Fibroblast of skin of right quadriceps (primary cell): ENCODE results near the gene TFG.

Source experiments
- DNase-seq: peaks from one replicate; pipeline ENCODE4 v3.0.0-alpha.2; 2013

TFG gene

GRCh38 chr3:100708644-100708988, 678 bp upstream of the TFG start:
- no peak for DNase-seq

- DNase-seq: peak; percentile 28
These were observed 557 bp downstream of the TFG start for GRCh38 chr3:100709842-100710260.

- peak; percentile 70 for DNase-seq
These were observed 1.1 kb downstream of the TFG start for GRCh38 chr3:100710261-100710968.

GRCh38 chr3:100715176-100715575, 5.9 kb downstream of the TFG start:
- DNase-seq: no peak

GRCh38 chr3:100717063-100717462, 7.8 kb downstream of the TFG start:
- DNase-seq: no peak

GRCh38 chr3:100717637-100718487, 8.6 kb downstream of the TFG start:
- no peak for DNase-seq

DNA sequence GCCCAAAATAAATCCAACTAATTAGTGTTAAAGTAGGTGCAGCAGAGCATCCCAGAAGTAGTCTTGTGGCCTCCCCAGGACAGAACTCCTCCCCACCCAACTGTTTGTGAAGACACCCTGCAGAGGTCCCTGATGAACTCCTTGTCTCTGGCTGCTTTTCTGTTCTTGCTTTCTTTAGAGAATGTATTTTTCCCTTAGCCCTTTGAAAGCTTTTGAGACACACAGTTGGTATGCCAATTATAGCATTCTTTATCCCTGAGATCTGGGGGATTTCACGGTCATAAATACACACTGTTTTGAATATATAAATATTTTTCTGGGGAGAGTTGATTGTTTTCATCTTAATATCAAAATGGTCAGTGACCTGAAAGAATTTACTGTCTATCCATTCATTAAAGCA, 9.8 kb downstream of the TFG start:
- no peak for DNase-seq

DNA sequence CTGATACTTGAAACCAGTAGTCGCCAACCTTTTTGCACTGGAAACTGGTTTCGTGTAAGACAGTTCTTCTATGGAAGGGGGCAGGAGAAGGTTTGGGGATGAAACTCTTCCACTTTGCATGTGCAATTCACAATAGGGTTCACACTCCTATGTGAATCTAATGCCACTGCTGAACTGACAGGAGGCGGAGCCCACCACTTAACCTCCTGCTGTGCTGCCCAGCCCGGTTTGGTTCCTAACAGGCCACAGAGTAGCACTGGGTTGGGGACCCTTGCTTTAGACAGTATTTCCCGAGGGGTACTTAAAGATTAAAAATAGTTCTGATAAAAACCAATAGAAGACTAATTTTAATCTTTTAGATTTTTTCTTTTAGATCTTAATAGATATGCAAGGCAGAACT, 11.1 kb downstream of the TFG start:
- no peak for DNase-seq

DNA sequence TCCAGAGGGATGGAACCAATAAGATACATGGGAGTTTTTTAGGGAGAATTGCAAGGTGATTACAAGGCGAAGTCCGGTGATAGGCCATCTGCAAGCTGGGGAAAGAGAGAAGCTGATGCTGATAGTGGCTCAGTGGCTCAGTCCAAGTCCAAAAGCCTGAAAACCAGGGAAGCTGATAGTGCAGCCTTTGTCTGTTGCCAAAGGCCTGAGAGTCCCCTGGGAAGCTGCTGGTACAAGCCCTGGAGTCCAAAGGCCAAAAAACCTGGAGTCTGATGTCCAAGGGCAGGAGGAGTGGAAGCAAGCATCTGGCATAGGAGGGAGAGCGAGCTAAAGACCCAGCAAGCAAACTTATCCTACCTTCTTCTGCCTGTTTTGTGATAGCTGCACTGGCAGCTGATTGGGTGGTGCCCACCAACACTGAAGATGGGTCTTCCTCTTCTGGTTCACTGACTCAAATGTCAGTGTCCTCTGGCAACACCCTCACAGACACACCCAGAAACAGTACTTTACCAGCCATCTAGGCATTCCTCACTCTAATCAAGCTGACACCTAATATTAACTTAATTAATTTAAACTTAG, 16.7 kb downstream of the TFG start:
- DNase-seq: no peak

GRCh38 chr3:100726706-100727105, 17.4 kb downstream of the TFG start:
- DNase-seq: no peak

DNA sequence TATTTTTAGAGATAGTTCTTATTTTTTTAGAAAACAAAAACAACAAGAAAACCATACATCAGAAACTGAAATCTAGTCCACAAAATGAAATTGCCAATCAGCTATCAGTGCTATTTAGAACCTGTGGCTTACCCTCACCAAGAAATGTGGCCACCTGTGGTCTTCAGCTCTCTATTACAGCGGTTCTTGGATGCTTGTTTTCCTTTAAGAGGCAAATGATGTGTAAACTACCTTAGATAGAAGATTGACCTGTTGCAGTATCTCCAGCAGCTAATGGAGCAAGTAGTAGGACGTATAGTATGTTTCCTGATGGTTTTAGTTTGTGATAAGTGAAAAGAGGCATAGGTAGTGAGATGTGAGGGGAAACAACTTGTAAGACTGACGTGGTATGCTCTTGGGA, 21.2 kb downstream of the TFG start:
- no peak for DNase-seq

- no peak for DNase-seq
These were observed 23.1 kb downstream of the TFG start for GRCh38 chr3:100732435-100732834.

- peak; percentile 32 for DNase-seq
These were observed 28.0 kb downstream of the TFG start for GRCh38 chr3:100737334-100737733.

DNA sequence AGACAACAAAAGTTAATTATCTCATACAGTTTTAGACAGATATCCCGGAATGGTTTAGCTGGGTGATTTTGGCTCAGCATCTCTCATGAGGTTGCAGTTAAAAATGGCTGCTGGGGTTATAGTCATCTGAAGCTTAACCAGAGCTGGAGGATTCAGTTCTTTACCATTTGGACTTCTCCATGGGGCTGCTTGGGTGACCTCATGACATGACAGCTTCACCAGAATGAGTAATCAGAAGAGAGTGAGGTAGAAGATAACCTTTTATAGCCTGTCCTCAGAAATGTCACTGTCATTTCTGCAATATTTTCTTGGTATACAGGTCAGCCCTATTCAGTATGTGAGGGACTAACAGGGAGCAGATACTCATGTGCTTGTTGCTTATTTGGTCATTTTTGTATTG, 30.9 kb downstream of the TFG start:
- no peak for DNase-seq

GRCh38 chr3:100743535-100743934, 34.2 kb downstream of the TFG start:
- no peak for DNase-seq

- no peak for DNase-seq
These were observed 35.4 kb downstream of the TFG start for GRCh38 chr3:100744671-100745070.

GRCh38 chr3:100745617-100746016, 36.3 kb downstream of the TFG start:
- DNase-seq: no peak

- no peak for DNase-seq
These were observed 36.8 kb downstream of the TFG start for GRCh38 chr3:100746092-100746491.

DNA sequence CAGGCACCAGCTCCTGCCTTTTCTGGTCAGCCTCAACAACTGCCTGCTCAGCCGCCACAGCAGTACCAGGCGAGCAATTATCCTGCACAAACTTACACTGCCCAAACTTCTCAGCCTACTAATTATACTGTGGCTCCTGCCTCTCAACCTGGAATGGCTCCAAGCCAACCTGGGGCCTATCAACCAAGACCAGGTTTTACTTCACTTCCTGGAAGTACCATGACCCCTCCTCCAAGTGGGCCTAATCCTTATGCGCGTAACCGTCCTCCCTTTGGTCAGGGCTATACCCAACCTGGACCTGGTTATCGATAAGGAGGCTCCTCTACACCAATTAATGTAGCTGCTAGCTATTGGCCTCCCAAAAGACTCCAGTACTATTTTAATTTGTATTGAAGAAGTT, 38.9 kb downstream of the TFG start:
- no peak for DNase-seq

- DNase-seq: no peak
These were observed 39.7 kb downstream of the TFG start for GRCh38 chr3:100748967-100749366.

- DNase-seq: no peak
These were observed 44.6 kb downstream of the TFG start for GRCh38 chr3:100753846-100754245.

GRCh38 chr3:100754563-100755334, 45.5 kb downstream of the TFG start:
- DNase-seq: peak; percentile 28

DNA sequence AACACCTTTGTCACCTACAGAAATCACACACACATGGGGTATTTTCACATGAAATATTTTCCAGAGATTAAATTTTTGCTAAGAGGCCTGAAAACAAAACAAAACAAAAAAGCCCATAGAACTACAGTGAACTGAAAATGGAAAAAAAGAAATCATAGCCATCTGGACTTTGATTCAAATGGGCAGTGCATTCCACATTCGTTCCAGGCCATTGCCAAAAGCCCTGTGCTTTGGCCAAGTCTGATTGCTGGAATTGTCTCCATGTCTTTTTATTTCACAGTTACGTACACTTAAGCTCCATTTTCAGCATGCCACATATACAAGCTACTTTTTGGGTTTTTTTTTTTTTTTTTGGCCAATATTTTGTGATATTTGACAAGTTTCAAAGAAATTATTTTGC, 47.1 kb downstream of the TFG start:
- DNase-seq: no peak
